Vein endothelial cell (primary cell): ENCODE measurements around the gene CNKSR3. TPM values are rescaled to one million over a fixed set of nuclear protein-coding genes. Genes with fewer than 3 reads are reported as not detected.

Experiments used
- small RNA-seq: library from RNA; depleted of rRNA; stranded (forward); fragments of <200 nt; gene quantifications from one replicate; pipeline ENCODE3, GENCODE V24; 2012
- total RNA-seq: library from RNA; depleted of rRNA; stranded (reverse); fragments of >200 nt; gene quantifications from 2 replicates; pipeline ENCODE4 v1.2.3, GENCODE V29; 2012

The CNKSR3 gene
- 10.8 and 13.8 TPM in 2 replicates for total RNA-seq

DNA sequence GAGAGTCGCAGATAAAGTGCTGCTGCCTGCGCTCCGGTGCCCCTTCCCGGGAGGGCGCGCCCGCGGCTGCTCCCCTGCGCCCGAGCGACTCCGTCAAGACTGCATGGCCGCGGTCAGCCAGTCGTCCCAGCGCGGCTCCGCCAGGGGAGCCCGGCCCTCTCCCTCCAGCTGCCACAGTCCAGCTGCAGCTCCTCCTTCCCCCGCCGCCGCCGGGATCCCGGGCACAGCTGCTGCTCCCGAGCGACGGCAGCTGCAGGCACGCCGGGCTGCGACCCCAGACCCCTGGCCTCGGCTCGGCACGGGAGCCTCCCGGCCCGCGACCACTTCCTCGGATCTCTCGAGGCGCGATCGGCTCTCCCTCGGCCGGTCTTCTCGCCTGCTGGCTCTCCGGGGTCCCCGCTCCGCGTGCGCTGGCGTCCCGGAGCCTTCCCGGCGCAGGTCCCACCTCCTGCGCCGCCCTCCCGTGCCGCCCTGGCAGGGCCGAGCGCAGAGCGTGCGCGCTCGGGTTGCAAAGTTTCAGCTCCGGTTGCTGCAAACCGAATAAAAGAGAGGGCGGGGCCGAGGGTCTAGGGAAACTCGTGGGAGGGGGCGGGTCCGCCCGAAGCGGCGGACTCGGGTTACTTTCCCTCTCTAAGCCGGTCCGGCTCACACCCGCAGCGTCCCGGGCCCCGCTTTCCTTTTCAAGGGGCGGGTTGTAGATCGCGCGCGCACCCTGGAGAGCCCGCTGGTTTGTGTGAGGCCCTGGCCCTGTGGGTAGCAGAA lies at the start of gene CNKSR3:
TSS of gene CNKSR3 (minus strand) at position 542 of the 762 bp plus-strand sequence. CDS start 571 bp downstream, outside the sequence.

DNA sequence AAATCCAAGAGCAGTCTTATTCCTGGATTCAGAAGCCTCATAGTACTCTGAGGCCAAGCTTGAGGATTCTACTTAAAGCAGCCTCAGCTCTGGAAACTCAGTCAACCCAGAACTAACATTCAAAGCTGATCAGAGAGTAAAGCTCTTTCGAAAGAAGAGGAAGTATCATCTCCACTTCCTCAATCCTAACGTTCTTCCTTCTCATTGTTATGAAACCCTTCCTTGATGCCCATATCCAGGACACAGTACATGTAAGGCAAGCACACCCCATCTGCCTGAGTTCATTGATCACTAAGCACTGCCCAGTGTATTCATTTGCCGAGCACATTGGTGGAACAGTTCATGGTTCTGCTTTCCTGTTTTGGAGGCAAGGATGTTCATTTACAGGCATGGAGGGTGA lies 153.8 kb downstream of the CNKSR3 start, which contains the start of gene IPCEF1:
TSS of gene IPCEF1 (minus strand) at position 114 of the 400 bp plus-strand sequence. CDS start 90,856 bp downstream, outside the sequence.

Small RNA genes lying within 50 kb of the gene (small RNA-seq; reads per million reads assigned to genes)
- not detected for gene AL357075.2

Other genes starting within 250 kb of the CNKSR3 start
- gene IPCEF1, start 153.9 kb downstream of the CNKSR3 start, total RNA-seq: 0.96 and 2.3 TPM in 2 replicates
- 35.1 and 38.5 TPM in 2 replicates for gene SCAF8, start 222.7 kb upstream of the CNKSR3 start, total RNA-seq